ENCODE data around the gene PCBP3. TPM values are rescaled to one million over a fixed set of nuclear protein-coding genes. Genes with fewer than 3 reads are reported as not detected.

PCBP3 gene
- total and polyA plus RNA-seq, 10 of the 15 experiments (the other 5 are each of a cell fraction or from before 2014, with no cell fraction given), result 0.09 to 1.3 (median 0.46) TPM; not detected in 3

- H3K9me3 ChIP-seq (replicated peaks; ENCODE audit: control insufficient read depth, insufficient read depth, low read length), result no peaks in the 10 kb centered on the region
- 71% methylated on average over 13 of the region's 13 CpGs for WGBS (ENCODE audit: insufficient coverage, insufficient replicate concordance, low lambda C conversion rate, missing lambda C conversion rate)
- CTCF ChIA-PET, result no interaction called here
- no peak overlapping the region for H2AFZ ChIP-seq (ENCODE audit: control insufficient read depth, low read depth, low read length)
- in situ Hi-C loops (cut with MboI) (loop anchor here (25.0 kb wide), 1 partner anchor 347 kb away; no protein-coding TSS in a partner anchor), intact Hi-C loops (cut with micrococcal nuclease; ENCODE audit: unreplicated experiment) (no loop called here)
- FAIRE-seq (no peak), DNase-seq (ENCODE audit: low read depth, low spot score) (no peak), ATAC-seq (no peak)
- H3K79me2 ChIP-seq (ENCODE audit: control insufficient read depth, insufficient read depth, low read length), result no peaks in the 10 kb centered on the region
- H3K36me3 ChIP-seq (ENCODE audit: control insufficient read depth in 2 of 2, insufficient read depth in 2 of 2, low read length in 1 of 2), result no peaks in the 10 kb centered on the region
- BruUV-seq (replicated peaks), result no TSS peak
- H4K20me1 ChIP-seq (ENCODE audit: control insufficient read depth, insufficient read depth), result no peaks in the 10 kb centered on the region
- POLR2A ChIA-PET, result no interaction called here
- RAD21 ChIA-PET (ENCODE audit: unreplicated experiment), result no interaction called here
- no peak overlapping the region for H3K4me3 ChIP-seq
- H3K9ac ChIP-seq (ENCODE audit: control insufficient read depth, insufficient read depth, low read length), result no peak overlapping the region
- H3K27ac ChIP-seq (ENCODE audit: control insufficient read depth, insufficient read depth), result no peak overlapping the region
- SMC1A ChIA-PET (ENCODE audit: uncharacterized antibody, unreplicated experiment), result no interaction called here
- no peaks in the 10 kb centered on the region for H3K27me3 ChIP-seq (replicated peaks in 1 of 2; ENCODE audit: control insufficient read depth in 2 of 2, insufficient read depth in 2 of 2, low read length in 1 of 2)
- H3K4me1 ChIP-seq (ENCODE audit: control insufficient read depth, insufficient read depth, low read length), result no peaks in the 10 kb centered on the region
- H3K4me2 ChIP-seq (ENCODE audit: control insufficient read depth, insufficient read depth), result no peak overlapping the region
- no peak for TF ChIP-seq EZH2 (IDR thresholded peaks at IDR 0.05; ENCODE audit: borderline replicate concordance, control insufficient read depth, low read depth, low read length)
- TF ChIP-seq SMC3 (IDR thresholded peaks at IDR 0.05; ENCODE audit: borderline replicate concordance, low read length), result no peak
- no peak for TF ChIP-seq ZNF207 (IDR thresholded peaks at IDR 0.05; ENCODE audit: borderline replicate concordance)
- TF ChIP-seq ZBTB40 (IDR thresholded peaks at IDR 0.05; ENCODE audit: borderline replicate concordance), result no peak
- no peak for TF ChIP-seq RAD21 (IDR thresholded peaks at IDR 0.05; ENCODE audit: insufficient read depth, low read depth, low read length)
- no peak for TF ChIP-seq STAT3 (IDR thresholded peaks at IDR 0.05; ENCODE audit: low read depth, low read length)
- no peak for TF ChIP-seq SMAD1 (IDR thresholded peaks at IDR 0.05; ENCODE audit: low read depth, partially characterized antibody)
- no peak for TF ChIP-seq ELK1 (IDR thresholded peaks at IDR 0.05; ENCODE audit: low read depth, low read length)
- no peak for TF ChIP-seq WRNIP1 (IDR thresholded peaks at IDR 0.05; ENCODE audit: borderline replicate concordance, low read depth, low read length)
- TF ChIP-seq IRF4 (IDR thresholded peaks at IDR 0.05; ENCODE audit: low read depth, low read length), result no peak
- no peak for TF ChIP-seq USF1 (IDR thresholded peaks at IDR 0.05; ENCODE audit: borderline replicate concordance, extremely low read length, insufficient read depth, low read depth, low read length)
- no peak for TF ChIP-seq ZBTB33 (IDR thresholded peaks at IDR 0.05)
- no peak for TF ChIP-seq BACH1 (IDR thresholded peaks at IDR 0.05; ENCODE audit: borderline replicate concordance)
- no peak for TF ChIP-seq ZNF24 (IDR thresholded peaks at IDR 0.05)
- TF ChIP-seq E2F4 (IDR thresholded peaks at IDR 0.05; ENCODE audit: low read depth, low read length), result no peak
- no peak for TF ChIP-seq SMARCA5 (IDR thresholded peaks at IDR 0.05)
- no peak for TF ChIP-seq SP1 (IDR thresholded peaks at IDR 0.05; ENCODE audit: low read depth, low read length)
Observed at GRCh38 chr21:45809421-45809820, 165.9 kb downstream of the PCBP3 start.

All from GM12878 (cell line).